CD4-positive, alpha-beta T cell treated with Interferon gamma for 1 hour (primary cell): ENCODE measurements around the gene DPP6.

Source experiments
- DNase-seq: peaks from one replicate; pipeline ENCODE4 v3.0.0-alpha.2; 2020

The DPP6 gene

GRCh38 chr7:154571772-154572171 lies 519.6 kb downstream of the DPP6 start:
- DNase-seq: no peak

GRCh38 chr7:154574235-154574634 lies 522.0 kb downstream of the DPP6 start:
- DNase-seq: no peak

- DNase-seq: no peak
These were observed 523.3 kb downstream of the DPP6 start for GRCh38 chr7:154575497-154575896.

- DNase-seq: no peak
These were observed 524.4 kb downstream of the DPP6 start for GRCh38 chr7:154576604-154577003.

GRCh38 chr7:154577141-154577873 lies 525.1 kb downstream of the DPP6 start:
- no peak for DNase-seq

GRCh38 chr7:154578336-154578735 lies 526.1 kb downstream of the DPP6 start:
- no peak for DNase-seq

GRCh38 chr7:154579711-154580110 lies 527.5 kb downstream of the DPP6 start:
- DNase-seq: no peak

GRCh38 chr7:154581251-154581890 lies 529.2 kb downstream of the DPP6 start:
- DNase-seq: no peak

- DNase-seq: no peak
These were observed 531.3 kb downstream of the DPP6 start for GRCh38 chr7:154583454-154583853.

GRCh38 chr7:154584352-154585252 lies 532.4 kb downstream of the DPP6 start:
- no peak for DNase-seq

GRCh38 chr7:154587792-154588191 lies 535.6 kb downstream of the DPP6 start:
- DNase-seq: no peak

- DNase-seq: no peak
These were observed 539.3 kb downstream of the DPP6 start for GRCh38 chr7:154591544-154591943.

GRCh38 chr7:154592388-154592787 lies 540.2 kb downstream of the DPP6 start:
- DNase-seq: no peak

GRCh38 chr7:154598396-154598795 lies 546.2 kb downstream of the DPP6 start:
- no peak for DNase-seq

GRCh38 chr7:154598864-154599263 lies 546.7 kb downstream of the DPP6 start:
- DNase-seq: no peak

GRCh38 chr7:154610903-154611302 lies 558.7 kb downstream of the DPP6 start:
- no peak for DNase-seq

- DNase-seq: no peak
These were observed 561.6 kb downstream of the DPP6 start for GRCh38 chr7:154613811-154614210.

GRCh38 chr7:154620141-154620755 lies 568.0 kb downstream of the DPP6 start:
- no peak for DNase-seq

GRCh38 chr7:154623399-154623798 lies 571.2 kb downstream of the DPP6 start:
- DNase-seq: no peak

- no peak for DNase-seq
These were observed 575.6 kb downstream of the DPP6 start for GRCh38 chr7:154627646-154628290.

- DNase-seq: no peak
These were observed 576.4 kb downstream of the DPP6 start for GRCh38 chr7:154628556-154628955.

- DNase-seq: no peak
These were observed 579.0 kb downstream of the DPP6 start for GRCh38 chr7:154631162-154631561.

- no peak for DNase-seq
These were observed 581.4 kb downstream of the DPP6 start for GRCh38 chr7:154633641-154634040.
